GM23338 (cell line): ENCODE data around the gene MMD. TPM values are rescaled to one million over a fixed set of nuclear protein-coding genes. Genes with fewer than 3 reads are reported as not detected.

ENCODE experiments used
- ATAC-seq: fragments of 200-7000 bp; cut with Tn5 transposase; 3 replicates; pipeline ENCODE4 v1.9.1; 2020
- DNase-seq: peaks from one replicate; pipeline ENCODE4 v3.0.0-alpha.2; 2015; ENCODE audit warnings: low spot score
- H2AFZ ChIP-seq: fragments of 200-600 bp; sonication (generic); 2 replicates; pipeline ENCODE4 v1.8.0; 2016; ENCODE audit warnings: antibody characterized with exemption, mild to moderate bottlenecking, moderate library complexity
- H3F3A ChIP-seq: fragments of 200-600 bp; sonication (generic); replicated peaks from 2 replicates; pipeline ENCODE4 v1.8.0; 2017; ENCODE audit warnings: antibody characterized with exemption, mixed run types, low read depth
- H3K27ac ChIP-seq: fragments of 200-600 bp; sonication (generic); 2 replicates; pipeline ENCODE4 v1.6.1; 2016; ENCODE audit warnings: low read depth
- H3K27me3 ChIP-seq: fragments of 200-600 bp; sonication (generic); 2 replicates; pipeline ENCODE4 v1.8.0; 2016; ENCODE audit warnings: mild to moderate bottlenecking, mixed run types, moderate library complexity; ENCODE audit not compliant: insufficient read depth
- H3K36me3 ChIP-seq: fragments of 200-600 bp; sonication (generic); 2 replicates; pipeline ENCODE4 v1.8.0; 2016; ENCODE audit warnings: mild to moderate bottlenecking; ENCODE audit not compliant: insufficient read depth
- H3K4me1 ChIP-seq: fragments of 200-600 bp; sonication (generic); 2 replicates; pipeline ENCODE4 v1.8.0; 2016; ENCODE audit warnings: mild to moderate bottlenecking, moderate library complexity; ENCODE audit not compliant: insufficient read depth
- H3K4me2 ChIP-seq: fragments of 200-600 bp; sonication (generic); 2 replicates; pipeline ENCODE4 v1.7.1; 2017; ENCODE audit warnings: mixed run types
- H3K4me3 ChIP-seq: fragments of 200-600 bp; sonication (generic); 2 replicates; pipeline ENCODE4 v1.6.1; 2016; ENCODE audit warnings: mixed run types
- H3K79me2 ChIP-seq: fragments of 200-600 bp; sonication (generic); replicated peaks from 2 replicates; pipeline ENCODE4 v1.8.0; 2017; ENCODE audit warnings: mild to moderate bottlenecking; ENCODE audit not compliant: insufficient read depth
- H3K9me2 ChIP-seq: fragments of 200-600 bp; sonication (generic); 2 replicates; pipeline ENCODE4 v1.8.0; 2017; ENCODE audit not compliant: insufficient read depth
- H4K20me1 ChIP-seq: fragments of 200-600 bp; sonication (generic); replicated peaks from 2 replicates; pipeline ENCODE4 v1.8.0; 2017; ENCODE audit warnings: mild to moderate bottlenecking; ENCODE audit not compliant: insufficient read depth
- H3K27ac Mint-ChIP-seq: 2 replicates; pipeline ENCODE4 v1.8.0; 2020; ENCODE audit warnings: inconsistent platforms, mild to moderate bottlenecking, moderate library complexity, mixed read lengths
- H3K27me3 Mint-ChIP-seq: 3 replicates; pipeline ENCODE4 v1.8.0; 2022; ENCODE audit warnings: low read depth, mild to moderate bottlenecking, moderate library complexity, mixed read lengths, inconsistent platforms; ENCODE audit not compliant: insufficient read depth, poor library complexity
- H3K36me3 Mint-ChIP-seq: 3 replicates; pipeline ENCODE4 v1.8.0; 2021; ENCODE audit warnings: low read depth, mild to moderate bottlenecking, inconsistent platforms, moderate library complexity, mixed read lengths
- H3K4me1 Mint-ChIP-seq: 3 replicates; pipeline ENCODE4 v1.8.0; 2020; ENCODE audit warnings: mild to moderate bottlenecking, inconsistent platforms, mixed read lengths
- H3K4me3 Mint-ChIP-seq: 3 replicates; pipeline ENCODE4 v1.8.0; 2021; ENCODE audit warnings: moderate library complexity, mild to moderate bottlenecking, inconsistent platforms, mixed read lengths
- H3K9me3 Mint-ChIP-seq: 3 replicates; pipeline ENCODE4 v1.8.0; 2020; ENCODE audit warnings: moderate library complexity, mild to moderate bottlenecking, inconsistent platforms, mixed read lengths
- CREB1 ChIP-seq: fragments of 250-450 bp; sonication (Bioruptor Pico); IDR thresholded peaks from 2 replicates; pipeline ENCODE4 v1.5.0; 2020; ENCODE audit warnings: low read depth, mild to moderate bottlenecking, moderate library complexity
- EZH2 ChIP-seq: fragments of 200-600 bp; sonication (generic); IDR thresholded peaks from one replicate; pipeline ENCODE4 v1.8.0; 2017; ENCODE audit warnings: antibody characterized with exemption, mild to moderate bottlenecking, low read depth; ENCODE audit not compliant: unreplicated experiment
- EZH2phosphoT487 ChIP-seq: fragments of 200-600 bp; sonication (generic); IDR thresholded peaks from one replicate; pipeline ENCODE4 v1.8.1; 2018; ENCODE audit warnings: antibody characterized with exemption; ENCODE audit not compliant: unreplicated experiment
- JUNB ChIP-seq: IDR thresholded peaks from one replicate; pipeline ENCODE4 v1.6.1; 2016; ENCODE audit warnings: antibody characterized with exemption; ENCODE audit not compliant: unreplicated experiment
- NANOG ChIP-seq: IDR thresholded peaks from 2 replicates; pipeline ENCODE4 v1.6.1; 2016; ENCODE audit warnings: antibody characterized with exemption, borderline replicate concordance
- POLR2AphosphoS5 ChIP-seq: IDR thresholded peaks from 2 replicates; pipeline ENCODE4 v1.6.1; 2016; ENCODE audit warnings: antibody characterized with exemption, low read depth
- STAT1 ChIP-seq: IDR thresholded peaks from one replicate; pipeline ENCODE4 v1.6.1; 2016; ENCODE audit warnings: antibody characterized with exemption; ENCODE audit not compliant: unreplicated experiment
- ZNF114 ChIP-seq: fragments of 250-450 bp; sonication (Bioruptor Pico); IDR thresholded peaks from 2 replicates; pipeline ENCODE4 v1.5.0; 2020; ENCODE audit warnings: mild to moderate bottlenecking, moderate library complexity
- ZNF331 ChIP-seq: fragments of 250-450 bp; sonication (Bioruptor Pico); IDR thresholded peaks from 2 replicates; pipeline ENCODE4 v1.5.0; 2020; ENCODE audit warnings: low read depth, mild to moderate bottlenecking, moderate library complexity
- polyA plus RNA-seq: library from polyadenylated mRNA; unstranded; fragments of >200 nt; fragmentation: Nextera tagmentation; extraction: Ambion mirVana; gene quantifications from 2 replicates; pipeline ENCODE4 v1.2.1, GENCODE V29; 2016
- total RNA-seq: library from RNA; depleted of rRNA; stranded (reverse); fragments of >200 nt; shearing (Covaris generic); gene quantifications from 2 replicates; pipeline ENCODE4 v1.2.3, GENCODE V29; 2014
- TF ChIP-seq, protein P1 (sequence below): IDR thresholded peaks from 2 replicates; pipeline ENCODE4 v1.6.1; 2016; ENCODE audit warnings: antibody characterized with exemption
- TF ChIP-seq, protein P2 (sequence below), 2 experiments: fragments of 200-600 bp in 1 of 2; sonication (generic) in 1 of 2; conservative IDR thresholded peaks; 2 replicates each; pipeline versions ENCODE4 v1.5.1 to v1.6.1; 2016 to 2017; ENCODE audit warnings: antibody characterized with exemption in 2 of 2, low read depth in 2 of 2, mild to moderate bottlenecking in 2 of 2, moderate library complexity in 1 of 2
- TF ChIP-seq, protein P3 (sequence below): fragments of 250-450 bp; sonication (Bioruptor Pico); IDR thresholded peaks from 2 replicates; pipeline ENCODE4 v1.5.0; 2020; ENCODE audit warnings: mild to moderate bottlenecking, moderate library complexity

The MMD gene
- total and polyA plus RNA-seq, 2 experiments from 2014 or later = 46.4 to 47.0 TPM

DNA sequence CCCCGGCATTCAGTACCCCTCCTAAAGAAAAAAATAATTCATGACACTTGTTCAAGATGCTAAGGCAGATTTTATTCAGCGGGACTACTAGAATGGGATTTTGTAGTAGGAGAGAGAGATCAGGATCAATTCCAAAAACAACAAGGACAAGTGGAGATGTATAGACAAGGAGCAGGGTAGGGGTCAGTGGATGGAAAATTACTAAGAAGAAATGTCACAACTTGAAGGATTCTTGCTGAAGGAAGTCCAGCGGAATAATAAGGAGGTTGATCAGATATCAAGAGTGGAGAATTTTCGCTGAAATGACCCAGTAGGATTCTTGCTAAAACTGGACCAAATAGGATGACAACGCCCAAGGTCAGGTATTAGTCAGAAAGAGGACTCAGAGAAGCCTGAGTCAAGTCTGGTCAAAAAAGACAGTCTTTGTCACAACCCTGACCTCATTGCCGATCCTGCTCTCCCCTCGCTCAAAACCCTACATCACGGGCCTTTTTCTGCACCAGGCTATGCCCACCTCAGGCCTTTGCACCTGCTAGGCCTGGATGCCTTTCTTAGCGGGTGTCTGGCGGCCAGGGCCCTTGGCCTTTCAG lies 36.9 kb downstream of the MMD start (continued):
- TF ChIP-seq, protein P1, sequence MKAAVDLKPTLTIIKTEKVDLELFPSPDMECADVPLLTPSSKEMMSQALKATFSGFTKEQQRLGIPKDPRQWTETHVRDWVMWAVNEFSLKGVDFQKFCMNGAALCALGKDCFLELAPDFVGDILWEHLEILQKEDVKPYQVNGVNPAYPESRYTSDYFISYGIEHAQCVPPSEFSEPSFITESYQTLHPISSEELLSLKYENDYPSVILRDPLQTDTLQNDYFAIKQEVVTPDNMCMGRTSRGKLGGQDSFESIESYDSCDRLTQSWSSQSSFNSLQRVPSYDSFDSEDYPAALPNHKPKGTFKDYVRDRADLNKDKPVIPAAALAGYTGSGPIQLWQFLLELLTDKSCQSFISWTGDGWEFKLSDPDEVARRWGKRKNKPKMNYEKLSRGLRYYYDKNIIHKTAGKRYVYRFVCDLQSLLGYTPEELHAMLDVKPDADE = no peak
- TF ChIP-seq ZNF114 (CRISPR knock-in tag) = no peak
- TF ChIP-seq CREB1 (CRISPR knock-in tag) = no peak
- no peak for TF ChIP-seq STAT1
- no peak for TF ChIP-seq NANOG

DNA sequence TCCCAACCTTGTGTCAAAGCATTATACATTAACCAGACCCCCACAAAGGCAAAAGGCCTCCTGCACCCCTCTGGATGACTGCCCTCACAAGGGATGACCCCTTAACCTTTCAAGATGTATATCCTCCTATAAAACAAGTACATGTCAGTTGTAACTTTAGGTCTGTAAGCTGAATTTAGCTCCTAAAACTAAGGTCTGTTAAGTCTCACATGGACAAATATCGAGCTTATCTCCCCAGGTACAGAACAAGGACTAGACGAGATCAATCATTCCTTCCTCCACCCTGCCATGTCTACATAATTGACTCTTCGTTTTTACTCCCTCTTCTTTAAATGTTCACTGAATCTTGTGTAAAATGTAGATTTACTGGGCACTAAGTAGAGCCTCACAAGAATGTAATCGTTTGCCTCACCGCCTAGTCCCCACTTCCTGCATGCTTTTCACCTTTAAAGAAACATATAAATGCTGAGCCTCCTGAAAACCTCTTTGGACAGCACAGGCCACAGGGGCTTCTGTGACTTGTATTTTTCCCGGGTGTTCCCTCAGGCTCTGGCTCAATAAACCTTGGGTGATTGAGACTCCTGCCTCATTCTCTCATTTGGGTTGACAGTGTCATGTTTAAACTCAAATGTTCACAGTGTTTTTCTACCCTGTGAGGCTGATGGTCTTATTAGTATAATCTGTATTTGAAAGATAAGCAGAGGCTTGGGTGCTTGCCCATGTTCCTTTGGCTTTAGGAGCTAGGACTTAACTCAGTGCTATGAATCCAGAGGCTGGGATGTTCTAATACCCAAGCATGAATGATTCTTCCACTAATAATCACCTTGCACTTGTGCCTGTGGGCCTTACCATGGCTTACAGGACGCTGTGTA lies 37.6 kb downstream of the MMD start:
- Histone ChIP-seq H2AFZ (no peak overlapping the region), H3K79me2 (no peaks in the 10 kb centered on the region), H3K4me2 (no peak overlapping the region), H4K20me1 (no peaks in the 10 kb centered on the region), H3K27me3 (no peaks in the 10 kb centered on the region), H3K4me3 (no peak overlapping the region), H3F3A (no peaks in the 10 kb centered on the region), H3K4me1 (no peaks in the 10 kb centered on the region), H3K9me2 (no peaks in the 10 kb centered on the region), H3K36me3 (no peaks in the 10 kb centered on the region), H3K27ac (no peak overlapping the region)
- Mint-ChIP-seq H3K27me3 (no peaks in the 10 kb centered on the region), H3K36me3 (no peaks in the 10 kb centered on the region), H3K9me3 (no peaks in the 10 kb centered on the region), H3K4me1 (no peaks in the 10 kb centered on the region), H3K27ac (no peak overlapping the region), H3K4me3 (no peak overlapping the region)
- DNase-seq (no peak), ATAC-seq (no peak)
- TF ChIP-seq, protein P2, sequence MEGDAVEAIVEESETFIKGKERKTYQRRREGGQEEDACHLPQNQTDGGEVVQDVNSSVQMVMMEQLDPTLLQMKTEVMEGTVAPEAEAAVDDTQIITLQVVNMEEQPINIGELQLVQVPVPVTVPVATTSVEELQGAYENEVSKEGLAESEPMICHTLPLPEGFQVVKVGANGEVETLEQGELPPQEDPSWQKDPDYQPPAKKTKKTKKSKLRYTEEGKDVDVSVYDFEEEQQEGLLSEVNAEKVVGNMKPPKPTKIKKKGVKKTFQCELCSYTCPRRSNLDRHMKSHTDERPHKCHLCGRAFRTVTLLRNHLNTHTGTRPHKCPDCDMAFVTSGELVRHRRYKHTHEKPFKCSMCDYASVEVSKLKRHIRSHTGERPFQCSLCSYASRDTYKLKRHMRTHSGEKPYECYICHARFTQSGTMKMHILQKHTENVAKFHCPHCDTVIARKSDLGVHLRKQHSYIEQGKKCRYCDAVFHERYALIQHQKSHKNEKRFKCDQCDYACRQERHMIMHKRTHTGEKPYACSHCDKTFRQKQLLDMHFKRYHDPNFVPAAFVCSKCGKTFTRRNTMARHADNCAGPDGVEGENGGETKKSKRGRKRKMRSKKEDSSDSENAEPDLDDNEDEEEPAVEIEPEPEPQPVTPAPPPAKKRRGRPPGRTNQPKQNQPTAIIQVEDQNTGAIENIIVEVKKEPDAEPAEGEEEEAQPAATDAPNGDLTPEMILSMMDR (conservative IDR thresholded peaks at IDR 0.05; ENCODE audit: low read depth in 2 of 2) = no peak
- TF ChIP-seq JUNB (no peak), ZNF331 (CRISPR knock-in tag) (no peak), CREB1 (CRISPR knock-in tag) (no peak), POLR2AphosphoS5 (no peak), ZNF114 (CRISPR knock-in tag) (no peak), STAT1 (no peak), EZH2 (no peak), EZH2phosphoT487 (no peak), NANOG (no peak)
- TF ChIP-seq, protein P1 = no peak
- TF ChIP-seq, protein P3, sequence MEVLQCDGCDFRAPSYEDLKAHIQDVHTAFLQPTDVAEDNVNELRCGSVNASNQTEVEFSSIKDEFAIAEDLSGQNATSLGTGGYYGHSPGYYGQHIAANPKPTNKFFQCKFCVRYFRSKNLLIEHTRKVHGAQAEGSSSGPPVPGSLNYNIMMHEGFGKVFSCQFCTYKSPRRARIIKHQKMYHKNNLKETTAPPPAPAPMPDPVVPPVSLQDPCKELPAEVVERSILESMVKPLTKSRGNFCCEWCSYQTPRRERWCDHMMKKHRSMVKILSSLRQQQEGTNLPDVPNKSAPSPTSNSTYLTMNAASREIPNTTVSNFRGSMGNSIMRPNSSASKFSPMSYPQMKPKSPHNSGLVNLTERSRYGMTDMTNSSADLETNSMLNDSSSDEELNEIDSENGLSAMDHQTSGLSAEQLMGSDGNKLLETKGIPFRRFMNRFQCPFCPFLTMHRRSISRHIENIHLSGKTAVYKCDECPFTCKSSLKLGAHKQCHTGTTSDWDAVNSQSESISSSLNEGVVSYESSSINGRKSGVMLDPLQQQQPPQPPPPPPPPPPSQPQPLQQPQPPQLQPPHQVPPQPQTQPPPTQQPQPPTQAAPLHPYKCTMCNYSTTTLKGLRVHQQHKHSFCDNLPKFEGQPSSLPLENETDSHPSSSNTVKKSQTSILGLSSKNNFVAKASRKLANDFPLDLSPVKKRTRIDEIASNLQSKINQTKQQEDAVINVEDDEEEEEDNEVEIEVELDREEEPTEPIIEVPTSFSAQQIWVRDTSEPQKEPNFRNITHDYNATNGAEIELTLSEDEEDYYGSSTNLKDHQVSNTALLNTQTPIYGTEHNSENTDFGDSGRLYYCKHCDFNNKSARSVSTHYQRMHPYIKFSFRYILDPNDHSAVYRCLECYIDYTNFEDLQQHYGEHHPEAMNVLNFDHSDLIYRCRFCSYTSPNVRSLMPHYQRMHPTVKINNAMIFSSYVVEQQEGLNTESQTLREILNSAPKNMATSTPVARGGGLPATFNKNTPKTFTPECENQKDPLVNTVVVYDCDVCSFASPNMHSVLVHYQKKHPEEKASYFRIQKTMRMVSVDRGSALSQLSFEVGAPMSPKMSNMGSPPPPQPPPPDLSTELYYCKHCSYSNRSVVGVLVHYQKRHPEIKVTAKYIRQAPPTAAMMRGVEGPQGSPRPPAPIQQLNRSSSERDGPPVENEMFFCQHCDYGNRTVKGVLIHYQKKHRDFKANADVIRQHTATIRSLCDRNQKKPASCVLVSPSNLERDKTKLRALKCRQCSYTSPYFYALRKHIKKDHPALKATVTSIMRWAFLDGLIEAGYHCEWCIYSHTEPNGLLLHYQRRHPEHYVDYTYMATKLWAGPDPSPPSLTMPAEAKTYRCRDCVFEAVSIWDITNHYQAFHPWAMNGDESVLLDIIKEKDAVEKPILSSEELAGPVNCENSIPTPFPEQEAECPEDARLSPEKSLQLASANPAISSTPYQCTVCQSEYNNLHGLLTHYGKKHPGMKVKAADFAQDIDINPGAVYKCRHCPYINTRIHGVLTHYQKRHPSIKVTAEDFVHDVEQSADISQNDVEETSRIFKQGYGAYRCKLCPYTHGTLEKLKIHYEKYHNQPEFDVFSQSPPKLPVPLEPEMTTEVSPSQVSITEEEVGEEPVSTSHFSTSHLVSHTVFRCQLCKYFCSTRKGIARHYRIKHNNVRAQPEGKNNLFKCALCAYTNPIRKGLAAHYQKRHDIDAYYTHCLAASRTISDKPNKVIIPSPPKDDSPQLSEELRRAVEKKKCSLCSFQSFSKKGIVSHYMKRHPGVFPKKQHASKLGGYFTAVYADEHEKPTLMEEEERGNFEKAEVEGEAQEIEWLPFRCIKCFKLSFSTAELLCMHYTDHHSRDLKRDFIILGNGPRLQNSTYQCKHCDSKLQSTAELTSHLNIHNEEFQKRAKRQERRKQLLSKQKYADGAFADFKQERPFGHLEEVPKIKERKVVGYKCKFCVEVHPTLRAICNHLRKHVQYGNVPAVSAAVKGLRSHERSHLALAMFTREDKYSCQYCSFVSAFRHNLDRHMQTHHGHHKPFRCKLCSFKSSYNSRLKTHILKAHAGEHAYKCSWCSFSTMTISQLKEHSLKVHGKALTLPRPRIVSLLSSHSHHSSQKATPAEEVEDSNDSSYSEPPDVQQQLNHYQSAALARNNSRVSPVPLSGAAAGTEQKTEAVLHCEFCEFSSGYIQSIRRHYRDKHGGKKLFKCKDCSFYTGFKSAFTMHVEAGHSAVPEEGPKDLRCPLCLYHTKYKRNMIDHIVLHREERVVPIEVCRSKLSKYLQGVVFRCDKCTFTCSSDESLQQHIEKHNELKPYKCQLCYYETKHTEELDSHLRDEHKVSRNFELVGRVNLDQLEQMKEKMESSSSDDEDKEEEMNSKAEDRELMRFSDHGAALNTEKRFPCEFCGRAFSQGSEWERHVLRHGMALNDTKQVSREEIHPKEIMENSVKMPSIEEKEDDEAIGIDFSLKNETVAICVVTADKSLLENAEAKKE = no peak
